Endodermal cell (in vitro differentiated cells): ENCODE data around the gene TARBP2. TPM values are rescaled to one million over a fixed set of nuclear protein-coding genes. Genes with fewer than 3 reads are reported as not detected.
A peak's percentile ranks its signal among the peaks of the same experiment; 100 is the strongest.

Experiments used
- DNase-seq: peaks from one replicate; pipeline ENCODE4 v3.0.0-alpha.2; 2017
- H3K27ac ChIP-seq: 2 replicates; pipeline ENCODE4 v1.5.1; 2013; ENCODE audit warnings: mild to moderate bottlenecking, low read depth, low read length, moderate library complexity
- H3K27me3 ChIP-seq: 2 replicates; pipeline ENCODE4 v1.6.1; 2013; ENCODE audit warnings: mild to moderate bottlenecking, low read length, moderate library complexity; ENCODE audit not compliant: insufficient read depth, control insufficient read depth, poor library complexity, severe bottlenecking
- H3K36me3 ChIP-seq: 2 replicates; pipeline ENCODE4 v1.7.0; 2013; ENCODE audit warnings: mild to moderate bottlenecking, low read length, moderate library complexity; ENCODE audit not compliant: control insufficient read depth, insufficient read depth
- H3K4me1 ChIP-seq: one replicate; pipeline ENCODE4 v1.7.0; 2013; ENCODE audit warnings: low read length; ENCODE audit not compliant: control insufficient read depth, insufficient read depth
- H3K4me3 ChIP-seq: 2 replicates; pipeline ENCODE4 v1.5.1; 2013; ENCODE audit warnings: mild to moderate bottlenecking, low read length, moderate library complexity
- H3K9ac ChIP-seq: 2 replicates; pipeline ENCODE4 v1.6.1; 2013; ENCODE audit warnings: mild to moderate bottlenecking, low read length, moderate library complexity; ENCODE audit not compliant: poor library complexity, severe bottlenecking; ENCODE audit errors: extremely low read depth
- H3K9me3 ChIP-seq: 2 replicates; pipeline ENCODE4 v1.6.1; 2013; ENCODE audit warnings: mild to moderate bottlenecking, low read length, moderate library complexity; ENCODE audit not compliant: control insufficient read depth
- H3K27ac Mint-ChIP-seq: 2 replicates; pipeline ENCODE4 v1.8.0; 2020; ENCODE audit warnings: mixed read lengths
- H3K27me3 Mint-ChIP-seq: 2 replicates; pipeline ENCODE4 v1.8.0; 2021; ENCODE audit warnings: mild to moderate bottlenecking, mixed read lengths; ENCODE audit not compliant: insufficient read depth
- H3K36me3 Mint-ChIP-seq: 2 replicates; pipeline ENCODE4 v1.8.0; 2020; ENCODE audit warnings: low read depth, mixed read lengths
- H3K4me1 Mint-ChIP-seq: 2 replicates; pipeline ENCODE4 v1.8.0; 2020; ENCODE audit warnings: mixed read lengths
- H3K4me3 Mint-ChIP-seq: 2 replicates; pipeline ENCODE4 v1.8.0; 2020; ENCODE audit warnings: mild to moderate bottlenecking, moderate library complexity, mixed read lengths
- H3K9me3 Mint-ChIP-seq: 2 replicates; pipeline ENCODE4 v1.8.0; 2020; ENCODE audit warnings: mild to moderate bottlenecking, mixed read lengths
- CTCF ChIP-seq: fragments of 200-600 bp; sonication (generic); conservative IDR thresholded peaks from 2 replicates; pipeline ENCODE4 v1.5.0; 2021; ENCODE audit warnings: antibody characterized with exemption, mild to moderate bottlenecking
- WGBS, 2 experiments: methylation state at CpG; one replicate each; pipeline versions ENCODE4 v1.1.5 to v1.1.7; 2013; ENCODE audit warnings: missing lambda C conversion rate in 2 of 2, mixed read lengths in 1 of 2; ENCODE audit not compliant: insufficient coverage in 1 of 2, insufficient read length in 1 of 2; 5-methylcytosine and 5-hydroxymethylcytosine counted together
- total RNA-seq, 2 donors: library from RNA; stranded (reverse); fragmentation: NEBNext Ultra II Directional in 1 of 2; extraction: Animal tissue kit (Norgen Biotek cat#: 25700) in 1 of 2; gene quantifications; 2 replicates in 1 of 2; 3 replicates in 1 of 2; pipeline ENCODE4 v1.2.1, GENCODE V29; 2021

TARBP2 gene
- total RNA-seq, 2 donors from 2014 or later, result 48.4 to 60.3 TPM

GRCh38 chr12:53461591-53461990, 39.5 kb upstream of the TARBP2 start:
- H3K4me1 Mint-ChIP-seq, result peaks cover 69% of the 10 kb centered on the region
- 92 to 94% methylated on average over 7 to 8 of the region's 8 CpGs for WGBS, 2 experiments
- H3K27ac ChIP-seq, result no peak overlapping the region

GRCh38 chr12:53462935-53463334, 38.1 kb upstream of the TARBP2 start:
- Mint-ChIP-seq H3K4me3 (no peak overlapping the region), H3K27ac (no peak overlapping the region), H3K9me3 (no peaks in the 10 kb centered on the region), H3K27me3 (no peaks in the 10 kb centered on the region), H3K4me1 (peaks cover 79% of the 10 kb centered on the region), H3K36me3 (peaks cover 92% of the 10 kb centered on the region)
- DNase-seq, result peak; percentile 49
- Histone ChIP-seq H3K27me3 (no peaks in the 10 kb centered on the region), H3K36me3 (peaks cover 98% of the 10 kb centered on the region), H3K27ac (no peak overlapping the region), H3K9ac (no peak overlapping the region), H3K4me3 (peak overlapping the region; percentile 14), H3K4me1 (peaks cover 14% of the 10 kb centered on the region), H3K9me3 (no peaks in the 10 kb centered on the region)
- TF ChIP-seq CTCF, result no peak
- WGBS, 2 experiments, result 93% methylated on average over 3 of the region's 3 CpGs; no CpG with 5 or more reads in 1 of the 2 experiments

More at GRCh38 chr12:53461591-53461990, 39.5 kb upstream of the TARBP2 start:
- Histone ChIP-seq H3K27me3 (no peaks in the 10 kb centered on the region), H3K9ac (no peak overlapping the region), H3K9me3 (no peaks in the 10 kb centered on the region), H3K4me1 (peaks cover 17% of the 10 kb centered on the region), H3K36me3 (peaks cover 98% of the 10 kb centered on the region), H3K4me3 (no peak overlapping the region)
- H3K4me3 Mint-ChIP-seq, result no peak overlapping the region
- H3K27ac Mint-ChIP-seq, result no peak overlapping the region
- no peaks in the 10 kb centered on the region for H3K27me3 Mint-ChIP-seq
- no peak for TF ChIP-seq CTCF
- peaks cover 86% of the 10 kb centered on the region for H3K36me3 Mint-ChIP-seq
- H3K9me3 Mint-ChIP-seq, result no peaks in the 10 kb centered on the region
- DNase-seq, result peak; percentile 45

- H3K9me3 Mint-ChIP-seq, result no peaks in the 10 kb centered on the region
- DNase-seq, result peak; percentile 52
- TF ChIP-seq CTCF, result no peak
- no peaks in the 10 kb centered on the region for H3K27me3 Mint-ChIP-seq
- H3K4me1 Mint-ChIP-seq, result peaks cover 80% of the 10 kb centered on the region
- Histone ChIP-seq H3K27me3 (no peaks in the 10 kb centered on the region), H3K36me3 (peaks cover 98% of the 10 kb centered on the region), H3K9ac (no peak overlapping the region), H3K27ac (no peak overlapping the region), H3K9me3 (no peaks in the 10 kb centered on the region), H3K4me3 (peak overlapping the region; percentile 14), H3K4me1 (peaks cover 14% of the 10 kb centered on the region)
- H3K4me3 Mint-ChIP-seq, result no peak overlapping the region
- WGBS, 2 experiments, result 79 to 96% methylated on average over 4 to 5 of the region's 5 CpGs
- peaks cover 92% of the 10 kb centered on the region for H3K36me3 Mint-ChIP-seq
- H3K27ac Mint-ChIP-seq, result no peak overlapping the region
Measured at GRCh38 chr12:53463802-53464560, 37.1 kb upstream of the TARBP2 start.
